AG04450 (cell line): ENCODE data around the gene TAB3. TPM values are rescaled to one million over a fixed set of nuclear protein-coding genes. Genes with fewer than 3 reads are reported as not detected.

Source experiments
- CTCF ChIA-PET: fragments of 300-600, 350-600 bp; formaldehyde crosslinking; extraction: SDS; loops from one replicate; lab custom pipeline; 2022; ENCODE audit warnings: antibody characterized with exemption, inconsistent platforms; lab: Charles Lee
- POLR2A ChIA-PET: fragments of 350-600 bp; formaldehyde crosslinking; extraction: SDS; loops from one replicate; lab custom pipeline; 2021; ENCODE audit warnings: antibody characterized with exemption, inconsistent platforms; lab: Yijun Ruan, JAX
- DNase-seq: peaks from one replicate; pipeline ENCODE4 v3.0.0-alpha.2; 2011; ENCODE audit warnings: low read depth, low spot score
- H3K27ac ChIP-seq: one replicate; pipeline ENCODE4 v1.5.1; 2012; ENCODE audit warnings: low read depth, low read length, control low read depth
- H3K27me3 ChIP-seq: one replicate; pipeline ENCODE4 v1.6.0; 2012; ENCODE audit warnings: low read length; ENCODE audit not compliant: control insufficient read depth, insufficient read depth
- H3K4me3 ChIP-seq: 2 replicates; pipeline ENCODE4 v1.5.1; 2011; ENCODE audit warnings: mild to moderate bottlenecking, low read depth, low read length, control low read depth
- H3K9me3 ChIP-seq: 2 replicates; pipeline ENCODE4 v1.5.1; 2012; ENCODE audit warnings: low read length; ENCODE audit not compliant: control insufficient read depth, insufficient read depth
- CTCF ChIP-seq: IDR thresholded peaks from 2 replicates; pipeline ENCODE4 v1.5.1; 2011; ENCODE audit warnings: low read depth, low read length, control low read depth, inconsistent platforms
- polyA plus RNA-seq: library from polyadenylated mRNA; depleted of rRNA; stranded (reverse); fragments of >200 nt; gene quantifications from 2 replicates; pipeline ENCODE4 v1.2.3, GENCODE V29; 2011

The TAB3 gene
- polyA plus RNA-seq, 1 experiment: 14.9 TPM

DNA sequence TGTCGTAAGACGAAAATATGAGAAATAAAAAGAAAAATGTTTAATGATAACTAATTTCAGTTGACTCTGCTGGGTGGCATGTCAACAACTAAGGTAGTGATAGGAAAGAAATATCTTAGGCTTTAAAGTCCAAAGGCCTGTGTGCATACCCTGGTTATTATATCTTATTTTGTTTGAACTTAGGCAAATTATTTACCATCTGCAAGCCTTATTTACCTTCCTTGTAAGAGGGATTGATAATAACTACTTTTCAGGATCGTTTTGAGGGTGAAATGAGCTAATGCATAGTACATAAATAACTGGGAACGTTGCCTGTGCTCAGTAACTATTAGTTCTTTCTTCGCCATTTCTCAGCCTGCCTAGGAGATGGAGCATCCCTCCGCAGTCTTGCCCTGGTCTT, 41.6 kb upstream of the TAB3 start:
- POLR2A ChIA-PET: no interaction called here
- no peak for TF ChIP-seq CTCF
- Histone ChIP-seq H3K27ac (no peak overlapping the region), H3K4me3 (no peak overlapping the region), H3K27me3 (no peaks in the 10 kb centered on the region), H3K9me3 (no peaks in the 10 kb centered on the region)
- CTCF ChIA-PET: no interaction called here
- no peak for DNase-seq

DNA sequence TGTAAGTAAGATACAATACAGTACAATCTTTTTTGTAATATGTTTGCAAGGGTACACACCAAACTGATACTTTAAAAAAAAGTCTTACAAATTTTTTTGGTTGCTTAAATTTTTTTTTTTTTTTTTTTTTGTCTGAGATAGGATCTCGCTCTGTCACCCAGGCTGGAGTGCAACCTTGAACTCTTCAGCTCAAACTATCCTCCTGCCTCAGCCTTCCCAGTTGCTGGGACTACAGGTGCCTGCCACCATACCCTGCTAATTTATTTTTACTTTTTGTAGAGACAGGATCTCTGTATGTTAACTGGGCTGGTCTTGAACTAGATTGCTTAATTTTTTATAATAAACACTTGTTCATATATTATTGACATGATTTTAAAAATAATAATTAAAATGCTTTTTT, 41.1 kb upstream of the TAB3 start:
- Histone ChIP-seq H3K4me3 (no peak overlapping the region), H3K9me3 (no peaks in the 10 kb centered on the region), H3K27ac (no peak overlapping the region), H3K27me3 (no peaks in the 10 kb centered on the region)
- no peak for TF ChIP-seq CTCF
- POLR2A ChIA-PET: no interaction called here
- no peak for DNase-seq
- CTCF ChIA-PET: no interaction called here

- ChIA-PET POLR2A (no interaction called here), CTCF (no interaction called here)
- no peak for TF ChIP-seq CTCF
- no peak overlapping the region for H3K27ac ChIP-seq
- no peaks in the 10 kb centered on the region for H3K27me3 ChIP-seq
- no peak for DNase-seq
- no peaks in the 10 kb centered on the region for H3K9me3 ChIP-seq
- H3K4me3 ChIP-seq: no peak overlapping the region
Observed at GRCh38 chrX:30920271-30920670, 31.2 kb upstream of the TAB3 start.

GRCh38 chrX:30918480-30918879, 29.4 kb upstream of the TAB3 start:
- no peak for DNase-seq
- Histone ChIP-seq H3K9me3 (no peaks in the 10 kb centered on the region), H3K27ac (no peak overlapping the region), H3K27me3 (no peaks in the 10 kb centered on the region), H3K4me3 (no peak overlapping the region)
- POLR2A ChIA-PET: no interaction called here
- CTCF ChIA-PET: no interaction called here
- TF ChIP-seq CTCF: no peak

DNA sequence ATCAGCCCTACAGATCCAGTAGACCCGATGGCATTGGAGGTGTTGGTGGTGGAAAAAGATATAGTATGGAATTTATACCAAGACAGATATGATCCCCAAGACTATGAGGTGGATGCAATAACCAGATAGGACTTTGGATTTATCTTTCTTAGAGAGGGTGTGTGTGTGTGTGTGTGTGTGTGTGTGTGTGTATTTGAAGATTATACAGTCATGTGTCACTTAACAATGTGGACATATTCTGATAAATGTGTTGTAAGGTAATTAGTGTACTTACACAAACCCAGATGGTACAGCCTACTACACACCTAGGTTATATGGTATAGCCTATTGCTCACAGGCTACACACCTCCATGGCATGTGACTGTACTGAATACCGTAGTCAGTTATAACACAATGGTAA, 24.4 kb upstream of the TAB3 start:
- CTCF ChIA-PET: no interaction called here
- H3K27ac ChIP-seq: no peak overlapping the region
- no peak for DNase-seq

More for the DNA sequence above, 24.4 kb upstream of the TAB3 start:
- no peak for TF ChIP-seq CTCF
- POLR2A ChIA-PET: no interaction called here
- Histone ChIP-seq H3K9me3 (no peaks in the 10 kb centered on the region), H3K27me3 (no peaks in the 10 kb centered on the region), H3K4me3 (no peak overlapping the region)
